ENCODE results near the gene GRM7.

The GRM7 gene

DNA sequence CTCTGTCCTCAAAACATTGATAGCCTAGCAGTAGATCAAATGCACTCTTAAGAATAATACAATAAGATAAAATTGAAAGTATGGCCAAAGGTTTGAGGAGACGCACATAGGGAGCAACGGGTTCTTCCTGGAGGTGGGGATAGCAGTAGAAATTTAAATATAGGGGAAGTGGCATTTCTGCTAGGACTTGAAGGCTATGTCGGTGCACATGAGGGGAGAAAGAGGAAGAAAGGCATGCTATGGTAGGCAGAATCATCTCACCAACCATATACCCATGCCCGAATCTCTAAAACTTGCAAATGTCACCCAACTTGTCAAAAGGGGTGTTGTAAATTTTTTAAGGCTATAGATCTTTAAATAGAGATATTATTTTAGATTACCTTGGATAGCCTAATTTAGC is 905.6 kb downstream of the GRM7 start:
- Histone ChIP-seq H3K4me1 (ENCODE audit: insufficient read depth, low read length) (no peaks in the 10 kb centered on the region), H3K9me3 (ENCODE audit: control insufficient read depth, insufficient read depth, low read length) (peaks cover 5% of the 10 kb centered on the region; the same call in 1 of the 2 replicates), H3K36me3 (ENCODE audit: insufficient read depth, low read length) (no peaks in the 10 kb centered on the region), H3K9ac (ENCODE audit: low read depth, low read length) (no peak overlapping the region)

DNA sequence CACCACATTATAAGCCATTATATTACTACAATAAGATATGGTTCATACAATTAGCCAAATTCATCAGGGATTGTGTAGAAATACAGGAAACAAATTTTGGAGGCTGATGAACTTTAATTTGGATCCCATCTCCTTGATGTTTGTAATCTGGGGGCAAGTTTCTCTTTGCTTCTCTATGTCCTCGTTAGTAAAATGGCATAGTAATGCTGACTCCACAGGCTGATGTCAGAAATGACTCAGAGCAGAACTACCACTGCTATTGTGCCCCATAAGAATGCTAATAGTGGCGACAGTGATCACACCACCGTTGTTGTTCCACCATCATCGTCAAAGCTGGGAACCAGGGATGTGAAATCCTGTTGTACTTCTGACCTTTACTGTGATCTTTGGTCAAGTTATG is 918.4 kb downstream of the GRM7 start:
- Histone ChIP-seq H3K4me1 (ENCODE audit: insufficient read depth, low read length) (peaks cover 4% of the 10 kb centered on the region; the same call in 1 of the 2 replicates), H3K9ac (ENCODE audit: low read depth, low read length) (no peak overlapping the region), H3K9me3 (ENCODE audit: control insufficient read depth, insufficient read depth, low read length) (no peaks in the 10 kb centered on the region; the same call in 1 of the 2 replicates), H3K36me3 (ENCODE audit: insufficient read depth, low read length) (no peaks in the 10 kb centered on the region)

- Histone ChIP-seq H3K9ac (ENCODE audit: low read depth, low read length) (no peak overlapping the region), H3K9me3 (ENCODE audit: control insufficient read depth, insufficient read depth, low read length) (no peaks in the 10 kb centered on the region; the same call in 1 of the 2 replicates), H3K4me1 (ENCODE audit: insufficient read depth, low read length) (peaks cover under 1% of the 10 kb centered on the region; the same call in 1 of the 2 replicates), H3K36me3 (ENCODE audit: insufficient read depth, low read length) (no peaks in the 10 kb centered on the region)
Measured at GRCh38 chr3:7781395-7781794, 920.5 kb downstream of the GRM7 start.

DNA sequence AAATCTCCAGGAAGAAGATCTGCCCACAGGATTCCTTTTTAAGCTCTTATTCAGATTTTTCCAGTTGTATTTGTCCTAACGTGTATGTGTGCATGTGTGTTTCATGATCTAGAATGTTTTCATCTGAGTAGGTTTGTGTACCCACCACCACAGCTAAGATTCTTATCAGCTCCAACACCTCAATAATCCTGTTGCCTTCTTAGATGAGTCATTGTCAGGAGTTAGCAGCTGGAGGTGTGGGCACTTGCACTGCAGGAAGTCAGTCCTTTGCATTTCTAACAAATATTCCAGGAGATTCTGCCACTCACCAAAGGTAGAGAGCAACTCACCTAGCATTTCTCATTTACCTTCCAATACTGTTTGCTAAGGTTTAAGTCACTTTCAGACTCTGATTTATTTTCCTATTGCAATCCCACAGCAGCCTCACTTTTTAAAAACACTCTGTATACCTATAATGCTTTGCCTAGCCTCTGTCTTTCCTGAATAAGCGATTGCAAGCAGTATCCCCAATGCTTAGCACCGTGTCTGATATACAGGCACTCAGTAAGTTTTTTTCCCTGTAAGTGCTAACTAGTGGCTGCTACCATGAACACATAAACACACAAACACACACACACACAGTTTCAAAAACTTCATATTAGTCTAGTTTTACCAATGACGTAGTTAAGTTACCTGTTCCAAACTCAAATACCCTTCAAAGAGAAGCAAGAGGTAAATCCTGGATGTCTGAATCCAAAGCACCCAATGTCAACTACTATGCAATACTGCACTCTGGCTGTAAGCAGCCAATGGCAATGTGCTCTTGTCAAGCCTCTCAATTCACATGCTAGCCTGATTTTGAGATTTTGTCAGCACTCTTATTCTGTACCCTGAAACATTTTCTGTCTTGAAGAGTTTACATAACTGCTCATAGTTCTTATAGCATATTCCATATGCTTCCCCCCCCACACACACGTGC is 927.2 kb downstream of the GRM7 start:
- Histone ChIP-seq H3K9me3 (ENCODE audit: control insufficient read depth, insufficient read depth, low read length) (peaks cover 2% of the 10 kb centered on the region; the same call in 1 of the 2 replicates), H3K36me3 (ENCODE audit: insufficient read depth, low read length) (no peaks in the 10 kb centered on the region; the same call in 1 of the 2 replicates), H3K9ac (ENCODE audit: low read depth, low read length) (no peak overlapping the region), H3K4me1 (ENCODE audit: insufficient read depth, low read length) (peaks cover 20% of the 10 kb centered on the region; the same call in 1 of the 2 replicates)

- peaks cover 2% of the 10 kb centered on the region; the same call in 1 of the 2 replicates for H3K9me3 ChIP-seq (ENCODE audit: control insufficient read depth, insufficient read depth, low read length)
- no peaks in the 10 kb centered on the region; the same call in 1 of the 2 replicates for H3K36me3 ChIP-seq (ENCODE audit: insufficient read depth, low read length)
- peaks cover 20% of the 10 kb centered on the region; the same call in 1 of the 2 replicates for H3K4me1 ChIP-seq (ENCODE audit: insufficient read depth, low read length)
- no peak overlapping the region for H3K9ac ChIP-seq (ENCODE audit: low read depth, low read length)
Measured at GRCh38 chr3:7788881-7789280, 928.0 kb downstream of the GRM7 start.

DNA sequence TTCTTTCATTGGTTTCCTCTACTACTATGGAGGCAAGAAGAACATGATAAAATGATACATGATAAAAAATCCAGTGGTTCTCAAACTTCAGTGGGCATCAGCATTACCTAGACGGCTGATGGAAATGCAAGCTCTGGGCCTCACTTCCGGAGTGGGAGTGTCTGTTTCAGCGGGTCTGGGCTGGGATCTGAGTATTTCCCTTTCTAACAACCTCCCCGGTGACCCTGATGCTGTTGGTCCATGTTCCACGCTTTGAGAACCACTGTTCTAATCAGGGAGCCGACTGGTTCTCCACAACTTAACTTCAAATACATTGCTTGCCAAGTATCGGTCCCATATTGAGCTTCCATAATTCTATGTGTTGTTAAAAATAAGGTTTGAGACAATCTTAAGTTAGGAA is 928.4 kb downstream of the GRM7 start:
- H3K36me3 ChIP-seq (ENCODE audit: insufficient read depth, low read length): no peaks in the 10 kb centered on the region; the same call in 1 of the 2 replicates
- peaks cover 20% of the 10 kb centered on the region; the same call in 1 of the 2 replicates for H3K4me1 ChIP-seq (ENCODE audit: insufficient read depth, low read length)
- H3K9ac ChIP-seq (ENCODE audit: low read depth, low read length): no peak overlapping the region
- peaks cover 2% of the 10 kb centered on the region; the same call in 1 of the 2 replicates for H3K9me3 ChIP-seq (ENCODE audit: control insufficient read depth, insufficient read depth, low read length)

DNA sequence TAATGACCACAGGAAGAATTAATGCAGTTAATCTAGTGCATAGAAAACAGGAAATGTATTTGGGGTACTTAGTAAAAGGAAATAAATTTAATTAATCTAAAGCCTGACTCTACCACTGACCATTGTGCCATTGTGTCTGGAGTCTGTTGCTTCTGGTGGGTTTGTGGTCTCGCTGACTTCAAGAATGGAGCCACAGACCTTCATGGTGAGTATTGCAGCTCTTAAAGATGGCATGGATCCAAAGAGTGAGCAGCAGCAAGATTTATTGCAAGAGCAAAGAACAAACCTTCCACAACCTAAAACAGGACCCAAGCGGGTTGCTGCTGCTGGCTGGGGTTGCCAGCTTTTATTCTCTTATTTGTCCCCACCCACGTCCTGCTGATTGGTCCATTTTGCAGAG is 929.2 kb downstream of the GRM7 start:
- H3K9me3 ChIP-seq (ENCODE audit: control insufficient read depth, insufficient read depth, low read length): peaks cover 2% of the 10 kb centered on the region; the same call in 1 of the 2 replicates
- no peak overlapping the region for H3K9ac ChIP-seq (ENCODE audit: low read depth, low read length)
- H3K36me3 ChIP-seq (ENCODE audit: insufficient read depth, low read length): no peaks in the 10 kb centered on the region; the same call in 1 of the 2 replicates
- H3K4me1 ChIP-seq (ENCODE audit: insufficient read depth, low read length): peaks cover 20% of the 10 kb centered on the region; the same call in 1 of the 2 replicates
